HCT116 (cell line): ENCODE data around the gene SCFD2.

Experiments
- CEBPB ChIP-seq: IDR thresholded peaks from 2 replicates; pipeline ENCODE4 v1.6.1; 2012; ENCODE audit warnings: low read depth
- ELF1 ChIP-seq: IDR thresholded peaks from 2 replicates; pipeline ENCODE4 v1.6.1; 2012; ENCODE audit warnings: low read depth, borderline replicate concordance
- EZH2 ChIP-seq: fragments of 200-600 bp; sonication (generic); IDR thresholded peaks from 2 replicates; pipeline ENCODE4 v1.6.1; 2017; ENCODE audit warnings: antibody characterized with exemption, mixed run types
- EZH2phosphoT487 ChIP-seq: fragments of 200-600 bp; IDR thresholded peaks from 2 replicates; pipeline ENCODE4 v1.6.1; 2018; ENCODE audit warnings: antibody characterized with exemption, borderline replicate concordance
- POLR2A ChIP-seq: IDR thresholded peaks from 2 replicates; pipeline ENCODE4 v1.7.0; 2011; ENCODE audit warnings: borderline replicate concordance; ENCODE audit not compliant: insufficient read depth, insufficient read length; ENCODE audit errors: extremely low read depth
- POLR2AphosphoS5 ChIP-seq: IDR thresholded peaks from 2 replicates; pipeline ENCODE4 v1.6.1; 2011; ENCODE audit warnings: mild to moderate bottlenecking, low read depth, low read length, moderate library complexity
- RAD21 ChIP-seq: IDR thresholded peaks from 2 replicates; pipeline ENCODE4 v1.6.1; 2012; ENCODE audit warnings: low read depth, mild to moderate bottlenecking
- SRF ChIP-seq: IDR thresholded peaks from 2 replicates; pipeline ENCODE4 v1.6.1; 2012; ENCODE audit warnings: low read depth
- TCF7L2 ChIP-seq: IDR thresholded peaks from 2 replicates; pipeline ENCODE4 v1.7.0; 2011; ENCODE audit warnings: borderline replicate concordance, inconsistent platforms; ENCODE audit not compliant: insufficient read depth, insufficient read length; ENCODE audit errors: extremely low read depth
- ZNF274 ChIP-seq: fragments of 200-500 bp; sonication (Bioruptor generic); IDR thresholded peaks from 2 replicates; pipeline ENCODE4 v1.6.1; 2014; ENCODE audit warnings: mild to moderate bottlenecking, low read depth, low read length, inconsistent platforms
- TF ChIP-seq, protein P1 (sequence below), 3 experiments: fragments of 200-600 bp in 1 of 3; sonication (generic) in 1 of 3; IDR thresholded peaks in 2 of 3; conservative IDR thresholded peaks in 1 of 3; 2 replicates each; pipeline ENCODE4 v1.5.1; 2012 to 2017; ENCODE audit warnings: low read depth in 2 of 3, low read length in 2 of 3, antibody characterized with exemption in 1 of 3, borderline replicate concordance in 1 of 3, control low read depth in 1 of 3, mild to moderate bottlenecking in 1 of 3, mixed read lengths in 1 of 3, mixed run types in 1 of 3, moderate library complexity in 1 of 3; ENCODE audit not compliant: insufficient read depth in 1 of 3
- TF ChIP-seq, protein P2 (sequence below): IDR thresholded peaks from 2 replicates; pipeline ENCODE4 v1.6.1; 2012

DNA sequence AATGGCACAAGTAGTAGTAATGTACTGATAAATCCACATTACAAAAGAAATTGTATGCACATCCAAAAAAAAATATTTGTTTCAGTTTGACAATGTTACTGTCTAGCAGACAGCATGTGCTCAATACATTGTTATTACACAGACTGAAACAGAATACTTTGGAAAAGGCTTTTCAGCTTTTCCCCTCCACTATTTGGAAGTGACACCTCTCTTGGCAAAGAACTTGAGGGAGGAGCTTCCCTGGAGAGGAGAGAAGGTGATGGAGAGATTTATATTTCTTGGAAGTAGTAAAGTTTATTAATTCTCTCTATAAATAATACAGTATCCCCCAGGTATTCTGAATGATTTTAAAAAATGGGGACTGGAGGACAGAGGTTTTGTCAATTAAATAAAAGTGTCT lies 131.8 kb downstream of the SCFD2 start:
- TF ChIP-seq, protein P1, sequence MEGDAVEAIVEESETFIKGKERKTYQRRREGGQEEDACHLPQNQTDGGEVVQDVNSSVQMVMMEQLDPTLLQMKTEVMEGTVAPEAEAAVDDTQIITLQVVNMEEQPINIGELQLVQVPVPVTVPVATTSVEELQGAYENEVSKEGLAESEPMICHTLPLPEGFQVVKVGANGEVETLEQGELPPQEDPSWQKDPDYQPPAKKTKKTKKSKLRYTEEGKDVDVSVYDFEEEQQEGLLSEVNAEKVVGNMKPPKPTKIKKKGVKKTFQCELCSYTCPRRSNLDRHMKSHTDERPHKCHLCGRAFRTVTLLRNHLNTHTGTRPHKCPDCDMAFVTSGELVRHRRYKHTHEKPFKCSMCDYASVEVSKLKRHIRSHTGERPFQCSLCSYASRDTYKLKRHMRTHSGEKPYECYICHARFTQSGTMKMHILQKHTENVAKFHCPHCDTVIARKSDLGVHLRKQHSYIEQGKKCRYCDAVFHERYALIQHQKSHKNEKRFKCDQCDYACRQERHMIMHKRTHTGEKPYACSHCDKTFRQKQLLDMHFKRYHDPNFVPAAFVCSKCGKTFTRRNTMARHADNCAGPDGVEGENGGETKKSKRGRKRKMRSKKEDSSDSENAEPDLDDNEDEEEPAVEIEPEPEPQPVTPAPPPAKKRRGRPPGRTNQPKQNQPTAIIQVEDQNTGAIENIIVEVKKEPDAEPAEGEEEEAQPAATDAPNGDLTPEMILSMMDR (IDR thresholded peaks at IDR 0.05 in 2 of 3, conservative IDR thresholded peaks at IDR 0.05 in 1 of 3; ENCODE audit: borderline replicate concordance in 1 of 3, insufficient read depth in 1 of 3, low read depth in 2 of 3, low read length in 2 of 3) = no peak
- TF ChIP-seq POLR2A = no peak
- no peak for TF ChIP-seq EZH2phosphoT487
- TF ChIP-seq RAD21 = no peak
- TF ChIP-seq POLR2AphosphoS5 = no peak
- no peak for TF ChIP-seq EZH2
- TF ChIP-seq, protein P2, sequence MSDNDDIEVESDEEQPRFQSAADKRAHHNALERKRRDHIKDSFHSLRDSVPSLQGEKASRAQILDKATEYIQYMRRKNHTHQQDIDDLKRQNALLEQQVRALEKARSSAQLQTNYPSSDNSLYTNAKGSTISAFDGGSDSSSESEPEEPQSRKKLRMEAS = no peak
- TF ChIP-seq CEBPB = no peak
- no peak for TF ChIP-seq TCF7L2
- TF ChIP-seq ZNF274 = no peak
- TF ChIP-seq SRF = no peak
- no peak for TF ChIP-seq ELF1
